Tibial artery (tissue), 4 donors: Measurements from ENCODE around the gene HSD11B2.
A peak's percentile ranks its signal among the peaks of the same experiment; 100 is the strongest.

Experiments used
- DNase-seq, 2 donors: peaks; one replicate each; pipeline ENCODE4 v3.0.0-alpha.2; 2019
- H3K27ac ChIP-seq, 2 donors: fragments of 200-600 bp; sonication (generic) in 1 of 2; 1 replicate in 1 of 2; 2 replicates in 1 of 2; pipeline ENCODE4 v1.5.1; 2018 to 2019; ENCODE audit warnings: mild to moderate bottlenecking in 1 of 2
- H3K27me3 ChIP-seq, 2 donors: fragments of 200-600 bp; sonication (generic) in 1 of 2; one replicate each; pipeline versions ENCODE4 v1.5.1 to v1.6.0; 2016 to 2019
- H3K36me3 ChIP-seq, 3 donors: fragments of 200-600 bp; sonication (generic) in 2 of 3; one replicate each; pipeline ENCODE4 v1.5.1; 2016 to 2019; ENCODE audit warnings: mild to moderate bottlenecking in 2 of 3
- H3K4me1 ChIP-seq, 4 donors: fragments of 200-600 bp; sonication (generic) in 2 of 4; 1 replicate in 3 of 4; 2 replicates in 1 of 4; pipeline ENCODE4 v1.5.1; 2016 to 2019
- H3K4me3 ChIP-seq, 2 donors: fragments of 200-600 bp; sonication (generic) in 1 of 2; 1 replicate in 1 of 2; 2 replicates in 1 of 2; pipeline ENCODE4 v1.5.1; 2018 to 2019; ENCODE audit warnings: mild to moderate bottlenecking in 2 of 2
- H3K9me3 ChIP-seq, 3 donors: fragments of 200-600 bp; sonication (generic) in 1 of 3; one replicate each; pipeline ENCODE4 v1.5.1; 2016 to 2019
- intact Hi-C: fragments of 100-400 bp; cut with DNase I; formaldehyde crosslinking; loops from one replicate; pipeline ENCODE4 v1.15.0; 2023; ENCODE audit warnings: low total_unique reads
- TF ChIP-seq, protein P1 (sequence below), 2 experiments: fragments of 200-600 bp in 1 of 2; fragments of 450-650 bp in 1 of 2; IDR thresholded peaks; one replicate each; pipeline ENCODE4 v1.5.1; 2017 to 2019; ENCODE audit warnings: antibody characterized with exemption in 2 of 2, mild to moderate bottlenecking in 1 of 2, moderate library complexity in 1 of 2

HSD11B2 gene

DNA sequence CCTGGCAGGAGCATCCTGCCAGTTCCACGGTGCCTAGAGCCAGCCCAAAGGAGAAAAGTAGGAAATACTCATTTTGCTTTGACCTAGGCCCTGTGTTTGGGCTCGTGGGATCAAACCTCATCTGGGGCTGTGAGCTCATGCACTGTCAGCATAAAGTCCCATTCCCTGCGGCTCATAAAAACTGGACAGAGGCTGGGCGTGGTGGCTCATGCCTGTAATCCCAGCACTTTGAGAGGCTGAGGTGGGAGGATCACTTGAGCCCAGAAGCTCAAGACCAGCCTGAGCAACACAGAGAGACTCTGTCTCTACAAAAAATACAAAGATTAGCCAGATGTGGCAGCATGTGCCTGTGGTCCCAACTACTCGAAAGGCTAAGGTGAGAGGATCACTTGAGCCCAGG lies 32.1 kb downstream of the HSD11B2 start:
- Histone ChIP-seq H3K9me3 (no peaks in the 10 kb centered on the region), H3K36me3 (no peaks in the 10 kb centered on the region), H3K27me3 (no peaks in the 10 kb centered on the region), H3K4me3 (no peak overlapping the region), H3K4me1 (peaks cover 0 to 68% (median 49%) of the 10 kb centered on the region in 4 donors), H3K27ac (no peak overlapping the region)
- TF ChIP-seq, protein P1, sequence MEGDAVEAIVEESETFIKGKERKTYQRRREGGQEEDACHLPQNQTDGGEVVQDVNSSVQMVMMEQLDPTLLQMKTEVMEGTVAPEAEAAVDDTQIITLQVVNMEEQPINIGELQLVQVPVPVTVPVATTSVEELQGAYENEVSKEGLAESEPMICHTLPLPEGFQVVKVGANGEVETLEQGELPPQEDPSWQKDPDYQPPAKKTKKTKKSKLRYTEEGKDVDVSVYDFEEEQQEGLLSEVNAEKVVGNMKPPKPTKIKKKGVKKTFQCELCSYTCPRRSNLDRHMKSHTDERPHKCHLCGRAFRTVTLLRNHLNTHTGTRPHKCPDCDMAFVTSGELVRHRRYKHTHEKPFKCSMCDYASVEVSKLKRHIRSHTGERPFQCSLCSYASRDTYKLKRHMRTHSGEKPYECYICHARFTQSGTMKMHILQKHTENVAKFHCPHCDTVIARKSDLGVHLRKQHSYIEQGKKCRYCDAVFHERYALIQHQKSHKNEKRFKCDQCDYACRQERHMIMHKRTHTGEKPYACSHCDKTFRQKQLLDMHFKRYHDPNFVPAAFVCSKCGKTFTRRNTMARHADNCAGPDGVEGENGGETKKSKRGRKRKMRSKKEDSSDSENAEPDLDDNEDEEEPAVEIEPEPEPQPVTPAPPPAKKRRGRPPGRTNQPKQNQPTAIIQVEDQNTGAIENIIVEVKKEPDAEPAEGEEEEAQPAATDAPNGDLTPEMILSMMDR (IDR thresholded peaks at IDR 0.05) = no peak
- intact Hi-C loops = loop anchor here (5.0 kb wide), 1 partner anchor 36 kb away; no protein-coding TSS in a partner anchor
- DNase-seq = no peak

DNA sequence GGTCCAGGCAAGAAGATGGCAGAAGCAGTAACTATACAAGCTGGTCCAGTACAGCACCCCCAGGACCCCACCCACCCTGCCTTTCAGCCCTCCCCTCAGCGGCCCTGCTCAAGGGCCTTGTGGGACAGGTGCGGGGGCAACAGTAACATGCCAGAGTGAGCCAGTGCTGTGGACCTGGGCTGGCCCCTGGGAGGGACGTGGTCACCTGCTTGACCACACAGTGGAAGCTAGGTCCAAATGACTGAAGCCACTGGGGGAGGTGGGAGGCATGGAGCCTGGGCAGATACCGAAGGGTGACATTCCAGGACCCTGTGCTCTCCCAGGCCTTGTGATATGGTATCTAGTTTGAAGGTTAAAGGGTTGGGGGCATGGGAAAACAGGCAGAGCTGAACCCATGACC lies 32.8 kb downstream of the HSD11B2 start:
- H3K4me1 ChIP-seq = peaks cover 0 to 62% (median 42%) of the 10 kb centered on the region in 4 donors
- no peak for DNase-seq
- no peaks in the 10 kb centered on the region for H3K36me3 ChIP-seq
- TF ChIP-seq, protein P1 (IDR thresholded peaks at IDR 0.05) = no peak
- no peak overlapping the region for H3K4me3 ChIP-seq
- intact Hi-C loops = loop anchor here (5.0 kb wide), 1 partner anchor 36 kb away; no protein-coding TSS in a partner anchor
- no peaks in the 10 kb centered on the region for H3K9me3 ChIP-seq
- no peaks in the 10 kb centered on the region for H3K27me3 ChIP-seq
- H3K27ac ChIP-seq = no peak overlapping the region

DNA sequence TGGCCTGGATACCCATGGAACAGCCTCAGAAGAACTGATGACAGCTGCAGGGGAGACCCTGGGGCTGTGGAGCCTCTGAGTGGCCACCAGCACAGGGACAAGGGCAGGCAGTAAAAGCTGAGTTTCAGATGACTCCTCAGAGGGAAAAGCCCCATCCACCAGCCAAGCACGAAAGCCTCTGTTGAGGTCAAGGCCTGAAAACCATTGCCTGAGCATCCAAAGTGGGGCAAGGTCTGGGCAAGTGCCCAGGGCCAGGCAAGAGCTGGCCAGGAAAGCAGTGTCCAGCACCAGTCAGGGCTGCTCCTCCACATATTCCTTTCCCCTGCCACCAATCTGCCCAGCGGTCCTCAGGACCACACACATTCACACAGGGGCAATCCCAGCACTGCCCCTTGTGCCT lies 33.6 kb downstream of the HSD11B2 start:
- TF ChIP-seq, protein P1 (IDR thresholded peaks at IDR 0.05) = no peak
- no peak for DNase-seq
- Histone ChIP-seq H3K27me3 (no peaks in the 10 kb centered on the region), H3K36me3 (no peaks in the 10 kb centered on the region), H3K9me3 (no peaks in the 10 kb centered on the region), H3K4me3 (no peak overlapping the region), H3K4me1 (peaks cover 0 to 53% (median 34%) of the 10 kb centered on the region in 4 donors), H3K27ac (no peak overlapping the region)
- intact Hi-C loops = loop anchor here (5.0 kb wide), 1 partner anchor 37 kb away; no protein-coding TSS in a partner anchor

DNA sequence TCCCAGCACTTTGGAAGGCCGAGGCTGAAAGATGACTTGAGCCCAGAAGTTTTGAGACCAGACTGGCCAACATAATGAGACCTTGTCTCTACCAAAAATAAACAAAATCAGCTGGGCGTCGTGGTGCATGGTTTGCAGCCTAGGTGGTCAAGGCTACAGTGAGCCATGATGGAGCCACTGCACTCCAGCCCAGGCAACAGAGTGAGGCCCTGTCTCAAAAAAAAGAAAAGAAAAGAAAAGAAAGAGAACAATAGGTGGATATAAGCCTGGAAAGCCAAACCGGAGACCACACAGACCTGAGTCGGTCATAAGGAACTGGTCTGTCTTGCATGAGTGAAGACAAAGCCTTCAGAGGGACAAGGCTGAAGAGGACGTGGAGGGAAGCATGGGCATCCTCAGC lies 35.7 kb downstream of the HSD11B2 start:
- no peak overlapping the region for H3K27ac ChIP-seq

DNA sequence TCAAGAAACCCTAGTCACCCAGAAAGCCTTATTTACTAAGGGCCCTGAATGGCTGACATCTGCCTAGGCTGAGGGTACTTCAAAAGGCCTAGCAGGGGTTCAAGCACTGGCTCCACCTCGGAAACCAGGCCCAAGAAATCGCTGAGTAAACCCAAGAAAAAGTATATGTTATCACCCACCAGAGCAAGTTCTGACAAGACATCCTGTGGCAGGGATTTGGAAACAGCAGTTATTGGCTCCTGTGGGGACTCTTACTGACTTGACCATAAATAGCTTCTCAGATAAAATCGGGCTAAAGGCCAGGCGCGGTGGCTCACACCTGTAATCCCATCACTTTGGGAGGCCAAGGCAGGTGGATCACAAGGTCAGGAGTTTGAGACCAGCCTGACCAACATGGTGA lies 37.8 kb downstream of the HSD11B2 start:
- no peaks in the 10 kb centered on the region for H3K27me3 ChIP-seq
- H3K36me3 ChIP-seq = no peaks in the 10 kb centered on the region
- no peak for DNase-seq
- intact Hi-C loops = no loop called here
- no peaks in the 10 kb centered on the region for H3K9me3 ChIP-seq
- TF ChIP-seq, protein P1 (IDR thresholded peaks at IDR 0.05) = no peak
- H3K27ac ChIP-seq = no peak overlapping the region
- H3K4me1 ChIP-seq = peaks cover 0 to 37% (median 30%) of the 10 kb centered on the region in 4 donors
- no peak overlapping the region for H3K4me3 ChIP-seq

More for the DNA sequence above, 35.7 kb downstream of the HSD11B2 start:
- intact Hi-C loops = no loop called here
- Histone ChIP-seq H3K4me3 (no peak overlapping the region), H3K27me3 (no peaks in the 10 kb centered on the region), H3K4me1 (peaks cover 0 to 47% (median 31%) of the 10 kb centered on the region in 4 donors), H3K9me3 (no peaks in the 10 kb centered on the region), H3K36me3 (no peaks in the 10 kb centered on the region)
- DNase-seq = no peak
- TF ChIP-seq, protein P1 (IDR thresholded peaks at IDR 0.05) = no peak

DNA sequence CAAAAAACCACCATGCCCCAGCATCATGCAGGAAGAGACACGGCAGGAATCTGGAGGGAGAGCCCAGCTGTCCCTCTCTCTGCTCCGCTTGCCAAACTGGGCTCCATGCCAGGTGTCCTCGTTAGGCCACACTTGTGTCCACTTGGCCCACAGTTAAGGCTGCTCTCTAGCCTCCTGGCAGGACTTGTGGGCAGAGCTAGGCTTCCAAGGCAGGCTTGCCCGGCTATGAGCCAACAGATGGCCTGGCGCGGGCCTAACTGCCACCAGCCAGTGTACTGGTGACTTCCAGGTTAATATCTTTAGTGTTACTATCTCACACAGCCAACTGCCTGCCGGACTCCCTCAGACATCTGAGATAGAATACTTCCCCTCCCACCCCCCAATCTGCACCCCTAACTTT lies 39.4 kb downstream of the HSD11B2 start:
- intact Hi-C loops = no loop called here
- Histone ChIP-seq H3K9me3 (no peaks in the 10 kb centered on the region), H3K4me1 (peaks cover 0 to 30% (median 19%) of the 10 kb centered on the region in 4 donors), H3K4me3 (no peak overlapping the region), H3K27me3 (no peaks in the 10 kb centered on the region), H3K36me3 (no peaks in the 10 kb centered on the region), H3K27ac (peak overlapping the region; percentile 13 to 36)
- TF ChIP-seq, protein P1 (IDR thresholded peaks at IDR 0.05) = no peak
- peak; percentile 79 to 86 for DNase-seq
